H1 (cell line): ENCODE measurements around the gene CEACAM16. TPM values are rescaled to one million over a fixed set of nuclear protein-coding genes. Genes with fewer than 3 reads are reported as not detected.

ENCODE experiments used
- BACH1 ChIP-seq: IDR thresholded peaks from 2 replicates; pipeline ENCODE4 v1.6.1; 2012; ENCODE audit warnings: low read length, improper control_type of control experiment
- CBX5 ChIP-seq: fragments of 300-800, 300-1000 bp; sonication (generic); IDR thresholded peaks from 2 replicates; pipeline ENCODE4 v1.7.1; 2016; ENCODE audit warnings: antibody characterized with exemption, low read length, low read depth
- CBX8 ChIP-seq: fragments of 300-800, 300-1000 bp; sonication (generic); IDR thresholded peaks from 2 replicates; pipeline ENCODE4 v1.7.1; 2016; ENCODE audit warnings: low read depth, low read length, borderline replicate concordance
- EP300 ChIP-seq, 2 experiments: IDR thresholded peaks; 1 replicate in 1 of 2; 2 replicates in 1 of 2; pipeline ENCODE4 v1.6.1; 2011 to 2012; ENCODE audit warnings: low read depth in 2 of 2, low read length in 2 of 2, mild to moderate bottlenecking in 2 of 2, borderline replicate concordance in 1 of 2, inconsistent platforms in 1 of 2, moderate library complexity in 1 of 2
- GTF2F1 ChIP-seq: IDR thresholded peaks from 2 replicates; pipeline ENCODE4 v1.6.1; 2012; ENCODE audit warnings: low read depth, low read length, improper control_type of control experiment, borderline replicate concordance
- KDM1A ChIP-seq: fragments of 200-600, 300-600 bp; sonication (generic); IDR thresholded peaks from 2 replicates; pipeline ENCODE4 v1.7.1; 2016; ENCODE audit warnings: mild to moderate bottlenecking, low read length, borderline replicate concordance
- KDM5A ChIP-seq: fragments of 200-600 bp; IDR thresholded peaks from 2 replicates; pipeline ENCODE4 v1.7.1; 2012; ENCODE audit warnings: mild to moderate bottlenecking, low read length, inconsistent platforms, mixed read lengths
- MAFK ChIP-seq: IDR thresholded peaks from 2 replicates; pipeline ENCODE4 v1.6.1; 2012; ENCODE audit warnings: low read depth, mild to moderate bottlenecking, improper control_type of control experiment, low read length
- NRF1 ChIP-seq: IDR thresholded peaks from 2 replicates; pipeline ENCODE4 v1.6.1; 2011; ENCODE audit warnings: mild to moderate bottlenecking, low read depth, low read length, improper control_type of control experiment
- RAD21 ChIP-seq, 2 experiments: IDR thresholded peaks in 1 of 2; conservative IDR thresholded peaks in 1 of 2; 2 replicates each; pipeline ENCODE4 v1.6.1; 2011; ENCODE audit warnings: low read depth in 2 of 2, low read length in 2 of 2, improper control_type of control experiment in 1 of 2, inconsistent platforms in 1 of 2, mild to moderate bottlenecking in 1 of 2, moderate library complexity in 1 of 2
- RFX5 ChIP-seq: IDR thresholded peaks from 2 replicates; pipeline ENCODE4 v1.6.1; 2011; ENCODE audit warnings: low read depth, low read length, improper control_type of control experiment, borderline replicate concordance
- SP2 ChIP-seq: IDR thresholded peaks from 2 replicates; pipeline ENCODE4 v1.6.1; 2012; ENCODE audit warnings: mild to moderate bottlenecking, low read length, inconsistent platforms
- polyA plus RNA-seq, 7 experiments: library from polyadenylated mRNA; depleted of rRNA in 3 of 7; stranded (reverse) in 5 of 7; unstranded in 2 of 7; fragments of >200 nt in 5 of 7; fragments of 200-250 nt in 2 of 7; gene quantifications; 1 replicate in 5 of 7; 2 replicates in 1 of 7; 4 replicates in 1 of 7; pipeline versions ENCODE4 v1.2.1 to v1.2.3, GENCODE V29; 2011 to 2013; ENCODE audit warnings: missing spikeins in 2 of 7, mixed read lengths in 2 of 7
- total RNA-seq: library from RNA; stranded (reverse); fragmentation: NEBNext Ultra II Directional; extraction: Animal tissue kit (Norgen Biotek cat#: 25700); gene quantifications from 2 replicates; pipeline ENCODE4 v1.2.1, GENCODE V29; 2021
- TF ChIP-seq, protein P1 (sequence below): IDR thresholded peaks from 2 replicates; pipeline ENCODE4 v1.6.1; 2011; ENCODE audit warnings: low read depth, mild to moderate bottlenecking, low read length; ENCODE audit not compliant: insufficient read depth
- TF ChIP-seq, protein P2 (sequence below): IDR thresholded peaks from 2 replicates; pipeline ENCODE4 v1.6.1; 2012; ENCODE audit warnings: inconsistent platforms

The CEACAM16 gene
- total and polyA plus RNA-seq, 2 of the 8 experiments (the other 6 are each of a cell fraction or from before 2014, with no cell fraction given), result not detected

DNA sequence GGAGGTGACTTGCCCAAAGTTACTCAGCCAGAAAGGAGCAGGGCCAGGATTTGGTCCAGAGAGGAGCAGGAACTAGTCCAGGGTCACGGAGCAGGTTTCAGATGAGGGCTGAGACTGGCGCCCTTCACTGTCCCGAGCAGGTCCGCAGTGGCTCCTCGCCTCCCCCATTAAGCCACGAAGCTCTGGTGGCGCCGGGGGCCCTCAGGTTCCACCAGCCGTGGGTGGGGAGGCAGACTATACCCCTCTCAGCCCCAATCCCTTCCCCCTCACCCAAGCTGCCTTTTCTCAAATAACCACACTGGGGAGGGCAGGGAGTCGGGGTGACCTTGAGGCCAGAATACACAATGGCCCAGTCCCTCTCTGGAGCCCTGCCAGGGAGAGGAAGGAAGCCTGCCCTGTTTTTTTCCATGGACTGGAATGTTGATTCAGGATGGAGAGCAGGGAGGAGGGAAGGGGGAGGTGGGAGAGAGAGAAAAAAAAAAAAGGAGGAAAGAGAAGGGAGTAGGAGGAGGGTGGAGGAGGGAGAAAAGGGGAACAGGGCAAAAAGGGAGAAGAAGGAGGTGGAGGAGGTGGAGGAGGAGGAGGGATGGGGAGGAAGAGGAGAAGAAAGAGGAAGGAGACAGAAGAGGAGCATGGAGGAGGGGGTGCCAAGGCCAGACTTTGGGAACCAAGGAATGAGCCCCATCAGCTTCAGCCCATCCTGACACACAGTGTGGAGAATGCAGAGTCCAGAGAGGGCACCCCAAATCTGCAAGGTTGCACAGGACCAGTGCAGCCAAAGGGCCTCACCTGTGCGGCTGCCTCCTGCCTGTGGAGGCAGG, 19.7 kb downstream of the CEACAM16 start (continued):
- TF ChIP-seq, protein P1, sequence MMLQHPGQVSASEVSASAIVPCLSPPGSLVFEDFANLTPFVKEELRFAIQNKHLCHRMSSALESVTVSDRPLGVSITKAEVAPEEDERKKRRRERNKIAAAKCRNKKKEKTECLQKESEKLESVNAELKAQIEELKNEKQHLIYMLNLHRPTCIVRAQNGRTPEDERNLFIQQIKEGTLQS, result no peak
- TF ChIP-seq KDM5A (no peak), RAD21 (IDR thresholded peaks at IDR 0.05 in 1 of 2, conservative IDR thresholded peaks at IDR 0.05 in 1 of 2; ENCODE audit: low read depth in 2 of 2, low read length in 2 of 2) (no peak), KDM1A (peak; percentile 93; the same call in 1 of the 2 replicates), BACH1 (no peak), GTF2F1 (no peak), EP300 (IDR thresholded peaks at IDR 0.05; ENCODE audit: borderline replicate concordance in 1 of 2, low read depth in 2 of 2, low read length in 2 of 2) (peak in 1 of 2 experiments; percentile 55; a peak in 1 of 3 replicates), NRF1 (no peak), RFX5 (no peak), SP2 (no peak), CBX5 (no peak), CBX8 (no peak), MAFK (no peak)
- TF ChIP-seq, protein P2, sequence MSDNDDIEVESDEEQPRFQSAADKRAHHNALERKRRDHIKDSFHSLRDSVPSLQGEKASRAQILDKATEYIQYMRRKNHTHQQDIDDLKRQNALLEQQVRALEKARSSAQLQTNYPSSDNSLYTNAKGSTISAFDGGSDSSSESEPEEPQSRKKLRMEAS, result no peak
